ENCODE results near the gene TP73. TPM values are rescaled to one million over a fixed set of nuclear protein-coding genes. Genes with fewer than 3 reads are reported as not detected.

The TP73 gene
- total RNA-seq, 2 donors from 2014 or later: not detected

DNA sequence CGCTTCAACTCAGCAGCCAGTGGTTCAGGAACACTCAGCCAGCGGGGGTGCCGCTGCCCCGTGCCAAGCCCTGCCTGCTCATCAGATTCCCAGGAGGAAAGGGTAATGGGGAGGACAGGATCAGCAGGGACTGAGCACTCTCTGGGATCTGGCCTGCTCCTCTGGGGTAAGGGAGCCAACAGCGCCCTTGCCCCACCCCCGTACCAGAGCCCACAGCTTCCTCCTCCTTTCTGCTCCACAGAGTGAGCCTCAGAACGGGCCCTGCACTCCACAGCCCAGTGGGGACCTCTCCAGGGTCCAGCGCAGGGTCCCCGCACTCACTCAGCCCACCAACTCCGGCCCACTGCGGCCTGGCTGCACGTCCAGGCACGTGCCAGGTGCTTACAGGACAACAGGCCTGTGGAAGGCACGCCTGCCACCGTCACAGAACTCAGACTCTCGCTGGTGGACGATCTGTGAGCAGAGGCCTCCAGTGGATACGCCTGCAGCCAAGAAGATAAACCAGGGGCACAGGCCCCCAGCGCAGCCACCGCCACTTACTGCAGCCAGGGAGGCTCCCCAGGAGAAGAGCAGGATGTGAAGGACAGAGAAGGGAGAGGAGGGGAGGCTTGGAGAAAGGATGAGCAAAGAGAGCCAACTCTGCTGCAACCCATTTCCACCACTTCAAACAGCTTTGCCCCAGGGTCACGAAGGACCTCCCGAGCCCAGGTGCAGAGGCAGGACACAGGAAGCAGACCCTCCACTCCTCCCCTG, 43.1 kb upstream of the TP73 start:
- Histone ChIP-seq H3K27me3 (replicated peaks; ENCODE audit: insufficient read depth) (no peaks in the 10 kb centered on the region), H3K36me3 (no peaks in the 10 kb centered on the region), H3K4me1 (ENCODE audit: control insufficient read depth in 1 of 2, low read depth in 2 of 2) (peaks cover 12 to 13% of the 10 kb centered on the region in 2 donors), H3K27ac (no peak overlapping the region), H3K9me3 (no peaks in the 10 kb centered on the region), H3K4me3 (no peak overlapping the region)
- TF ChIP-seq, protein P1, sequence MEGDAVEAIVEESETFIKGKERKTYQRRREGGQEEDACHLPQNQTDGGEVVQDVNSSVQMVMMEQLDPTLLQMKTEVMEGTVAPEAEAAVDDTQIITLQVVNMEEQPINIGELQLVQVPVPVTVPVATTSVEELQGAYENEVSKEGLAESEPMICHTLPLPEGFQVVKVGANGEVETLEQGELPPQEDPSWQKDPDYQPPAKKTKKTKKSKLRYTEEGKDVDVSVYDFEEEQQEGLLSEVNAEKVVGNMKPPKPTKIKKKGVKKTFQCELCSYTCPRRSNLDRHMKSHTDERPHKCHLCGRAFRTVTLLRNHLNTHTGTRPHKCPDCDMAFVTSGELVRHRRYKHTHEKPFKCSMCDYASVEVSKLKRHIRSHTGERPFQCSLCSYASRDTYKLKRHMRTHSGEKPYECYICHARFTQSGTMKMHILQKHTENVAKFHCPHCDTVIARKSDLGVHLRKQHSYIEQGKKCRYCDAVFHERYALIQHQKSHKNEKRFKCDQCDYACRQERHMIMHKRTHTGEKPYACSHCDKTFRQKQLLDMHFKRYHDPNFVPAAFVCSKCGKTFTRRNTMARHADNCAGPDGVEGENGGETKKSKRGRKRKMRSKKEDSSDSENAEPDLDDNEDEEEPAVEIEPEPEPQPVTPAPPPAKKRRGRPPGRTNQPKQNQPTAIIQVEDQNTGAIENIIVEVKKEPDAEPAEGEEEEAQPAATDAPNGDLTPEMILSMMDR (IDR thresholded peaks at IDR 0.05): no peak
- ATAC-seq (ENCODE audit: insufficient number of reproducible peaks, low FRiP score, low read depth): no peak
- DNase-seq (ENCODE audit: low spot score): no peak

DNA sequence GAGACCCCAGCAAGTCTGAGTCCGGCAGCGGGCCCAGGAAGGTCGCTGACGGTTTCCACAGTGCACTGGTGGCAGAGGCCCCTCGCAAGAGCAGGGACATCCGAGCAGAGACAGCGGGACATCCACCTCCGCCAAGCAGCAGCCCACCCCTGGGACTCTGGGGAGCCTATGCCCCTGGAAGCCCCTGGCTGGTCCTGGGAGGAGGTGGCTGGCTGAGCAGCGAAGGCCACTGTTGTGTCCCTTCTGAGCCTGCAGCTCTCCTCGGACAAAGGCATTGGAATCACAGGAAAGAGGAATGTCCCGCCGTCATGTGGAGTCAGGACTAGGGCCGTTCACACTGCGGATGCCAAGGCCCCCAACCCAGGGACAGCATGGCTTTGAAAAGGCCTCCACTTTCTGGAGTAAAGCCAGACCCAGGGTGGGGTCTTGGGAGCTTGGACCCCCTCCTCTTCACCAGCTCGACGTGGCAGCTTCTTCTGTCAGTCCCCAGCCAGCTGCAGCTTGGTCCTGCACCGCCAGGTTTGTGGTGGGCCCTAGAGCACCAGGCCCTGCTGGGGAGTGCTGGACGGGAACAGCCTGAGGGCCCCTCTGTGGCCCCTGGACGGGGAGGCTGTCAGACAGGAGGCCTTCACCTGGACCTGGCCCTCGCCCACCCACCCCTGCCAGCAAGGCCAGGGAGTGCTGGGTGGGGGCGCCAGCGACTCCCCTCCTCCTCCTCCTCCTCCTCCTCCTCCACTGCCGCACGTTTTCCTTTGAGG, 42.4 kb upstream of the TP73 start:
- ATAC-seq (ENCODE audit: insufficient number of reproducible peaks, low FRiP score, low read depth) (no peak), DNase-seq (ENCODE audit: low spot score) (no peak)
- H3K27me3 ChIP-seq (replicated peaks; ENCODE audit: insufficient read depth): no peaks in the 10 kb centered on the region
- no peak overlapping the region for H3K27ac ChIP-seq
- H3K9me3 ChIP-seq: no peaks in the 10 kb centered on the region
- H3K36me3 ChIP-seq: no peaks in the 10 kb centered on the region
- TF ChIP-seq, protein P1 (IDR thresholded peaks at IDR 0.05): no peak
- peaks cover 12 to 13% of the 10 kb centered on the region in 2 donors for H3K4me1 ChIP-seq (ENCODE audit: control insufficient read depth in 1 of 2, low read depth in 2 of 2)
- H3K4me3 ChIP-seq: no peak overlapping the region

DNA sequence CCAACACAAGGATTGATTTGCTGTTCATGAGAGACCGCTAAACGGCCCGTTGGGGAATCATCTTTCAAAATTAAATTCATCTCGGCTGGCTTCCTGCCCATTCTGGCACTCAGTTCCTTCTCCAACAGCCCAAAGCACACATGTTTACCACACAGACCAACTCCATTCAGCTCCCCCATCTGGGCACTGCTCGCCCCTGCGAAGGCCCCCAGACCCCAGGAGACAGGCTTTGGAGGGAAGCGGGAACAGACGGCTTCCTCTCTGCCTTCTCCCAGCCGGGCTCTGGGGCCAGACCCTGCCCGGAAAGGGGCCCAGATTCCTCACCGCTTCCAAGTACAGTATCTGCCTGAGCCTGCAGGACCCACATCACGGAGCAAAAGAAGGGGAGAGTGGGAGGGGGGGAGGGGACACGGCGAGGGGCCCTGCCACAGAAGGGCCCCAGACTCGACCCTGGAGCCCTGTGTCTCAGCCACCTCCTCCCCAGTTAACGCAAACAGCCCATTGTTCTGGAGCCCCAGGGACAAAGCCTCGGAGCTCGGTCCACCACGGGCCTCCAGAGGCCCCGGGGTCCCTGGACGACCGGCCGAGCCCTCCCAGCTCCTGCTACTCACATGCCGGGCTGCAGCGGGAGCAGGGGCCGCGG, 41.7 kb upstream of the TP73 start:
- peaks cover 12 to 13% of the 10 kb centered on the region in 2 donors for H3K4me1 ChIP-seq (ENCODE audit: control insufficient read depth in 1 of 2, low read depth in 2 of 2)
- no peak overlapping the region for H3K27ac ChIP-seq
- ATAC-seq (ENCODE audit: insufficient number of reproducible peaks, low FRiP score, low read depth): no peak
- DNase-seq (ENCODE audit: low spot score): no peak
- no peaks in the 10 kb centered on the region for H3K9me3 ChIP-seq
- no peaks in the 10 kb centered on the region for H3K36me3 ChIP-seq
- peak overlapping the region; percentile 67 for H3K4me3 ChIP-seq
- TF ChIP-seq, protein P1 (IDR thresholded peaks at IDR 0.05): no peak
- H3K27me3 ChIP-seq (replicated peaks; ENCODE audit: insufficient read depth): no peaks in the 10 kb centered on the region

DNA sequence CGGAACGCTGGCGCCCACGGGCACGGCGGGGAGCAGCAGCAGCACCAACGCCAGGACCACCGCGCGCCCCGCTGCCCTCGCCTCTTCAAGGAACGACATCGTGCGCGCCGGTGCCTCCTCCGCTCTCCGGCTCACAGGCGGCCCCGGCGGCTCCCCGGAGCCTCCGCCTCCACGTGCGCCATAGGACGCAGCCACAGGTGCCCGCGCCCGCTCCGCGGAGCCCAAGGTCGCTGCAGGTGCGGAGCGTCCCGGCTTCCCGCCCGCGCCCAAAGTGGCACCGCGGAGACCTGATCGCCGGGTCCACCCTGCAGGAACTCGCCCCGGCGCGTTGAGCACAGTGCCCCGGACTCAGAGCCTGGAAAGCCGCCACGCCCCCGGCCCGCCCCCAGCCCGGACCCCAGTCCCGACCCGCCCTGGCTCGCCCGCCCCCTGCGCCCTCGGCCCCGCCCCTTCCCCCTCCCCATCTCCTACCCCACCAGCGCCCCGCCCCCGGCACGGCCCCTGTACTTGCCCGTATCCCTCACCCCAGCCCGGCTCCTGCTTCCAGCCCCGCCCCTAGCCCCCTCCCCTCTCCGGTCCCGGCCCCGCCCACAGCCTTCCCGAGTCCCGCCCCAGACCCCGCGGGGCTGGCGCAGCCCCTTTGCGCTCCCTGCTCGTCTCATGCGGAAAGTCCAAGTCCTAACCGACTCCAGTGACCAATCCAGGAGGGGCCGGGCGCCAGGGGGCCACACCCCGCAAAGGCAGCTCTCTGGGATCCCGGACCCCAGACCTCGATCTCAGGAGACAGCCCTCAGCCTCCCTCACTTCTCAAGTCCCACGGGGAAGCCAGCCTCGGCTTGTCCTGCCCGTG, 40.9 kb upstream of the TP73 start, which contains the start of gene MEGF6:
Gene MEGF6 (minus strand): TSS at position 339 of the 850 bp plus-strand sequence. CDS start 240 bp downstream, at position 99.
- H3K27ac ChIP-seq: no peak within 1 kb of the TSS
- ATAC-seq (ENCODE audit: insufficient number of reproducible peaks, low FRiP score, low read depth) (no peak), DNase-seq (ENCODE audit: low spot score) (no peak)
- H3K36me3 ChIP-seq: no peaks in the 10 kb centered on the region
- no peaks in the 10 kb centered on the region for H3K27me3 ChIP-seq (replicated peaks; ENCODE audit: insufficient read depth)
- no peaks in the 10 kb centered on the region for H3K9me3 ChIP-seq
- H3K4me1 ChIP-seq (ENCODE audit: control insufficient read depth in 1 of 2, low read depth in 2 of 2): peaks cover 12 to 13% of the 10 kb centered on the region in 2 donors
- peak within 1 kb of the TSS; percentile 67 for H3K4me3 ChIP-seq
- TF ChIP-seq, protein P1 (IDR thresholded peaks at IDR 0.05): no peak

All from thoracic aorta (tissue), 2 donors.